GM12873 (cell line): ENCODE results near the gene ANKRD18B.

ENCODE experiments used
- TF ChIP-seq, protein P1 (sequence below): IDR thresholded peaks from 2 replicates; pipeline ENCODE4 v1.5.1; 2012; ENCODE audit warnings: low read depth, mild to moderate bottlenecking, moderate library complexity, low read length, control low read depth; ENCODE audit not compliant: insufficient read depth; ENCODE audit errors: missing control alignments

Gene ANKRD18B

DNA sequence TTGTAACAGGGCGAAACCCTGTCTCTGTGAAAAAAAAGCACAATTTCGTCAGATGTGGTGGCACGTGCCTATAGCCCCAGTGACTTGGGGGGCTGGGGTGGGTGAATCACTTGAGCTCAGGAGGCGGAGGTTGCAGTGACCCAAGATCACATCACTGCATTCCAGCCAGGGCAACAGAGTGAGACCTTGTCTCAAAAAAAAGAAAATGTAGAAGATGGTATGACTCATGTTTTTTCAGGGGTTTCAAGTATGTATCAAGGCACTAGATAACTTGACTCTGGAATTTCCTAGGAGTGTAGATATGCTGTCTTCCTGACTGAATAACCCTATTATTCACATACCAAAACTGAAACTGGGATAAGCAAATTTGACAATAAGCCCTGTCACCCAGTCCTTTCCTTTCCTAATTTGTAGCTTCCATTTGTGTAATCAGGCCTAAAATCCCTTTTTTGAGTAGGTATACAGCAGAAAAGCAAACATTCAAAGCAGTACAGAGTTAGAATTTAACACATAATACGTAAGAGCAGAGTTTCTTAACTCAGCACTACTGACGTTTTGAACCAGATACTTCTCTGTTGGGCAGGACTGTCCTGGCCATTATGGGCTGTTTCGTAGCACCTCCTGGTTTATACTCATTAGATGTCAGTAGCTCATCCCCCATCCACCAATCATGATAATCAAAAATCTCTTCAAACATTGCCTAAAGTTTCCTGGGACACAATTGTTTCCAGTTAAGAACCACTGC is 17.3 kb upstream of the ANKRD18B start:
- TF ChIP-seq, protein P1, sequence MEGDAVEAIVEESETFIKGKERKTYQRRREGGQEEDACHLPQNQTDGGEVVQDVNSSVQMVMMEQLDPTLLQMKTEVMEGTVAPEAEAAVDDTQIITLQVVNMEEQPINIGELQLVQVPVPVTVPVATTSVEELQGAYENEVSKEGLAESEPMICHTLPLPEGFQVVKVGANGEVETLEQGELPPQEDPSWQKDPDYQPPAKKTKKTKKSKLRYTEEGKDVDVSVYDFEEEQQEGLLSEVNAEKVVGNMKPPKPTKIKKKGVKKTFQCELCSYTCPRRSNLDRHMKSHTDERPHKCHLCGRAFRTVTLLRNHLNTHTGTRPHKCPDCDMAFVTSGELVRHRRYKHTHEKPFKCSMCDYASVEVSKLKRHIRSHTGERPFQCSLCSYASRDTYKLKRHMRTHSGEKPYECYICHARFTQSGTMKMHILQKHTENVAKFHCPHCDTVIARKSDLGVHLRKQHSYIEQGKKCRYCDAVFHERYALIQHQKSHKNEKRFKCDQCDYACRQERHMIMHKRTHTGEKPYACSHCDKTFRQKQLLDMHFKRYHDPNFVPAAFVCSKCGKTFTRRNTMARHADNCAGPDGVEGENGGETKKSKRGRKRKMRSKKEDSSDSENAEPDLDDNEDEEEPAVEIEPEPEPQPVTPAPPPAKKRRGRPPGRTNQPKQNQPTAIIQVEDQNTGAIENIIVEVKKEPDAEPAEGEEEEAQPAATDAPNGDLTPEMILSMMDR = no peak

GRCh38 chr9:33510262-33511183 is 13.5 kb upstream of the ANKRD18B start:
- TF ChIP-seq, protein P1 = no peak

- TF ChIP-seq, protein P1 = peak; percentile 59
Measured at GRCh38 chr9:33517373-33517772, 6.7 kb upstream of the ANKRD18B start.

GRCh38 chr9:33524306-33524947 is 376 bp downstream of the ANKRD18B start:
- TF ChIP-seq, protein P1 = no peak

GRCh38 chr9:33535541-33535940 is 11.5 kb downstream of the ANKRD18B start:
- TF ChIP-seq, protein P1 = no peak

GRCh38 chr9:33604249-33604648 is 80.2 kb downstream of the ANKRD18B start:
- TF ChIP-seq, protein P1 = peak; percentile 48

DNA sequence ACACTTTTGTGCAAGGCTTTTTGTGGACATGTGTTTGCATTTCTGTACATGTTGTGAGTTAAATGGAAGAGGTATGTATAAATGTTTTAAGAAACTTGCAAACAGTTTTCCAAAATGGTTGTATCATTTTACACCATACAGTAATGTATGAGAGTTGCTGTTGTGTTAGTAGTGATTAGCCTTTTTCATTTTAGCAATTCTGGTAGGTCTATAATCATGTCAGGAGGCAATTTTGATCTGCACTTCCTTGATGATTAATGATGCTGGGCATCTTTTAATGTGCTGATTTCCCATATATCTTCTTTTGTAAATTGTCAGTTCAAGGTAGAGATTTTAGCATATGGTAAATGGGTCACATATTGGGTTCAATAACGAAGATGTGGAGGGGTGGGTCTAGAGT is 87.3 kb downstream of the ANKRD18B start:
- TF ChIP-seq, protein P1 = no peak
